Measurements from ENCODE around the gene PSD2.

DNA sequence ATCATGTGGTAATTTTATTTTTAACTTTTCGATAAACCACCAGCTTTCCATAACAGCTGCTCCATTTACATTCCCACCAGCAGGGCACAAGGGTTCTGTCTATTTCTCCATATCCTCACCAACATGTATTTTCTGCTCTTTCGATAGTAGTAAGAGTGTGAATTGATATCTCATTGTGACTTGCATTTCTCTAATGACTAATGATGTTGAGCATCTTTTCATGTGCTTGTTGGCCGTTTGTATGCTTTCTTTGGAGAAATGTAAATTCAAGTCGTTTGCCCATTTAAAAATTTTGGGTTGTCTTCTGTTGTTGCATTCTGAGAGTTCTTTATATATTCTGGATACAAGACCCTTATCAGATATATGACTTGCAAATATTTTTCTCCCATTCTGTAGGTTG lies 45.9 kb downstream of the PSD2 start:
- TF ChIP-seq, protein P1, sequence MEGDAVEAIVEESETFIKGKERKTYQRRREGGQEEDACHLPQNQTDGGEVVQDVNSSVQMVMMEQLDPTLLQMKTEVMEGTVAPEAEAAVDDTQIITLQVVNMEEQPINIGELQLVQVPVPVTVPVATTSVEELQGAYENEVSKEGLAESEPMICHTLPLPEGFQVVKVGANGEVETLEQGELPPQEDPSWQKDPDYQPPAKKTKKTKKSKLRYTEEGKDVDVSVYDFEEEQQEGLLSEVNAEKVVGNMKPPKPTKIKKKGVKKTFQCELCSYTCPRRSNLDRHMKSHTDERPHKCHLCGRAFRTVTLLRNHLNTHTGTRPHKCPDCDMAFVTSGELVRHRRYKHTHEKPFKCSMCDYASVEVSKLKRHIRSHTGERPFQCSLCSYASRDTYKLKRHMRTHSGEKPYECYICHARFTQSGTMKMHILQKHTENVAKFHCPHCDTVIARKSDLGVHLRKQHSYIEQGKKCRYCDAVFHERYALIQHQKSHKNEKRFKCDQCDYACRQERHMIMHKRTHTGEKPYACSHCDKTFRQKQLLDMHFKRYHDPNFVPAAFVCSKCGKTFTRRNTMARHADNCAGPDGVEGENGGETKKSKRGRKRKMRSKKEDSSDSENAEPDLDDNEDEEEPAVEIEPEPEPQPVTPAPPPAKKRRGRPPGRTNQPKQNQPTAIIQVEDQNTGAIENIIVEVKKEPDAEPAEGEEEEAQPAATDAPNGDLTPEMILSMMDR (IDR thresholded peaks at IDR 0.05): no peak
- no peak for TF ChIP-seq POLR2A (IDR thresholded peaks at IDR 0.05)
